Right lobe of liver (tissue), 6 donors: ENCODE measurements around the gene ALDH4A1. TPM values are rescaled to one million over a fixed set of nuclear protein-coding genes. Genes with fewer than 3 reads are reported as not detected.
A peak's percentile ranks its signal among the peaks of the same experiment; 100 is the strongest.

Experiments
- ATAC-seq, 4 donors: fragments of 200-7000 bp; cut with Tn5 transposase; one replicate each; pipeline ENCODE4 v1.9.1; 2020; ENCODE audit warnings: mild to moderate bottlenecking in 4 of 4, moderate library complexity in 4 of 4
- DNase-seq, 3 donors: peaks; one replicate each; pipeline ENCODE4 v3.0.0-alpha.2; 2020
- H3K27ac ChIP-seq, 3 donors: fragments of 200-600 bp; one replicate each; pipeline ENCODE4 v1.8.0; 2022
- H3K27me3 ChIP-seq, 2 donors: fragments of 200-600 bp; one replicate each; pipeline ENCODE4 v1.8.0; 2022
- H3K36me3 ChIP-seq, 4 donors: fragments of 200-600 bp; sonication (generic) in 1 of 4; one replicate each; pipeline versions ENCODE4 v1.5.1 to v1.8.0; 2017 to 2022; ENCODE audit warnings: control low read depth in 1 of 4
- H3K4me1 ChIP-seq, 4 donors: fragments of 200-600 bp; sonication (generic) in 1 of 4; one replicate each; pipeline versions ENCODE4 v1.5.1 to v1.8.0; 2017 to 2022; ENCODE audit warnings: control low read depth in 1 of 4
- H3K4me3 ChIP-seq, 3 donors: fragments of 200-600 bp; one replicate each; pipeline ENCODE4 v1.8.0; 2022
- H3K9me3 ChIP-seq, 4 donors: fragments of 200-600 bp; sonication (generic) in 1 of 4; one replicate each; pipeline versions ENCODE4 v1.5.1 to v1.8.0; 2017 to 2022; ENCODE audit warnings: control low read depth in 1 of 4
- CTCF ChIP-seq, 4 donors: fragments of 200-600 bp in 3 of 4; fragments of 450-650 bp in 1 of 4; IDR thresholded peaks; one replicate each; pipeline versions ENCODE4 v1.5.1 to v1.8.0; 2016 to 2022; ENCODE audit warnings: antibody characterized with exemption in 4 of 4, mild to moderate bottlenecking in 2 of 4
- POLR2A ChIP-seq: fragments of 450-650 bp; IDR thresholded peaks from one replicate; pipeline ENCODE4 v1.6.1; 2017; ENCODE audit warnings: antibody characterized with exemption, mild to moderate bottlenecking
- WGBS: methylation state at CpG from one replicate; pipeline ENCODE4 v1.1.6; 2018; ENCODE audit warnings: low coverage, low lambda C conversion rate; ENCODE audit not compliant: insufficient coverage; ENCODE audit errors: missing lambda C conversion rate; 5-methylcytosine and 5-hydroxymethylcytosine counted together
- intact Hi-C, 2 donors: fragments of 100-400 bp; cut with DNase I; formaldehyde crosslinking; loops; one replicate each; pipeline versions ENCODE4 v1.11.2 to v1.14.1; 2022
- total RNA-seq, 6 experiments: library from RNA; depleted of rRNA in 2 of 6; stranded (reverse); fragments of >200 nt in 2 of 6; fragmentation: NEBNext Ultra II Directional in 3 of 6; extraction: Animal tissue kit (Norgen Biotek cat#: 25700) in 3 of 6; gene quantifications; one replicate each; pipeline versions ENCODE4 v1.1.0 to v1.2.4, GENCODE V29; 2016 to 2023
- donor health status: DM: no; HTN: yes; CAD: no.
- donor health status: DM: no; HTN: no; CAD: no.
- donor health status: DM: no; HTN: no; CAD: no.
- donor health status: DM: no; HTN: yes; CAD: no.
- donor health status: DM: no; HTN: yes; CAD: no.

The ALDH4A1 gene
- total RNA-seq, 6 experiments from 2014 or later, result 218 to 364 (median 265) TPM

- intact Hi-C loops, result loop anchor here in 1 of 2 donors (10.0 kb wide), 1 partner anchor 176 kb away; no protein-coding TSS in a partner anchor
- no peak for TF ChIP-seq POLR2A
- no peak for TF ChIP-seq CTCF (IDR thresholded peaks at IDR 0.05)
- H3K4me1 ChIP-seq, result peaks cover 2 to 16% (median 10%) of the 10 kb centered on the region in 4 donors
- H3K36me3 ChIP-seq, result peaks cover 0 to 6% (median 1%) of the 10 kb centered on the region in 4 donors
- no peaks in the 10 kb centered on the region for H3K27me3 ChIP-seq
- H3K27ac ChIP-seq, result no peak overlapping the region
- no peaks in the 10 kb centered on the region for H3K9me3 ChIP-seq
- DNase-seq (no peak), ATAC-seq (no peak)
- H3K4me3 ChIP-seq, result no peak overlapping the region
- 93% methylated on average over 3 of the region's 14 CpGs for WGBS
Measured at GRCh38 chr1:18918417-18918816, 16.1 kb upstream of the ALDH4A1 start.

GRCh38 chr1:18917071-18917799, 14.9 kb upstream of the ALDH4A1 start:
- TF ChIP-seq CTCF (IDR thresholded peaks at IDR 0.05), result no peak
- WGBS, result 95% methylated on average over 14 of the region's 30 CpGs
- H3K9me3 ChIP-seq, result no peaks in the 10 kb centered on the region
- H3K36me3 ChIP-seq, result peaks cover 0 to 6% (median 1%) of the 10 kb centered on the region in 4 donors
- no peaks in the 10 kb centered on the region for H3K27me3 ChIP-seq
- no peak for DNase-seq
- ATAC-seq, result no peak
- intact Hi-C loops, result loop anchor here in 1 of 2 donors (10.0 kb wide), 1 partner anchor 178 kb away; no protein-coding TSS in a partner anchor
- H3K4me3 ChIP-seq, result no peak overlapping the region
- peaks cover 0 to 10% (median 3%) of the 10 kb centered on the region in 4 donors for H3K4me1 ChIP-seq
- H3K27ac ChIP-seq, result no peak overlapping the region

- Histone ChIP-seq H3K4me3 (no peak overlapping the region), H3K4me1 (peaks cover 0 to 5% (median 0%) of the 10 kb centered on the region in 4 donors), H3K27me3 (no peaks in the 10 kb centered on the region), H3K27ac (no peak overlapping the region), H3K9me3 (no peaks in the 10 kb centered on the region), H3K36me3 (peaks cover 0 to 23% (median 6%) of the 10 kb centered on the region in 4 donors)
- no peak for ATAC-seq
- TF ChIP-seq CTCF (IDR thresholded peaks at IDR 0.05) (no peak), POLR2A (no peak)
- DNase-seq, result no peak
- 93% methylated on average over 5 of the region's 7 CpGs for WGBS
- intact Hi-C loops, result loop anchor here in 1 of 2 donors (10.0 kb wide), 1 partner anchor 179 kb away; no protein-coding TSS in a partner anchor
Measured at GRCh38 chr1:18915341-18915740, 13.0 kb upstream of the ALDH4A1 start.

- intact Hi-C loops, result loop anchor here in 1 of 2 donors (10.0 kb wide), 1 partner anchor 182 kb away; no protein-coding TSS in a partner anchor
Measured at GRCh38 chr1:18913065-18913835, 10.9 kb upstream of the ALDH4A1 start.

More at GRCh38 chr1:18913065-18913835, 10.9 kb upstream of the ALDH4A1 start:
- Histone ChIP-seq H3K36me3 (peaks cover 0 to 26% (median 10%) of the 10 kb centered on the region in 4 donors), H3K4me1 (peaks cover 0 to 5% (median 0%) of the 10 kb centered on the region in 4 donors), H3K9me3 (no peaks in the 10 kb centered on the region), H3K27me3 (no peaks in the 10 kb centered on the region), H3K4me3 (no peak overlapping the region), H3K27ac (peak overlapping the region in 1 of 3 donors; percentile 24)
- 16% methylated on average over 13 of the region's 22 CpGs for WGBS
- DNase-seq (peak; percentile 84 to 85 (median 84)), ATAC-seq (peak; percentile 90 to 96 (median 92))
- TF ChIP-seq POLR2A, result no peak
- peak; percentile 97 to 98 (median 98) for TF ChIP-seq CTCF (IDR thresholded peaks at IDR 0.05)
